HG02759 (cell line): Measurements from ENCODE around the gene RALGDS.
"Not testable (repeated sequence)": the region's sequence is repeated elsewhere in the genome, so short reads cannot be mapped to it uniquely, and the experiment has no call there.

Experiments used
- ATAC-seq: cut with Tn5 transposase; IDR thresholded peaks from one replicate; pipeline ENCODE4 v1.9.1; 2021; ENCODE audit warnings: mild to moderate bottlenecking, moderate library complexity; ENCODE audit not compliant: unreplicated experiment

RALGDS gene

GRCh38 chr9:133121198-133121914 lies at the start of gene RALGDS:
Gene RALGDS, minus strand, starts transcription at chr9:133121240. Its CDS starts 86 bp downstream, at chr9:133121154.
- peak; percentile 63 for ATAC-seq

DNA sequence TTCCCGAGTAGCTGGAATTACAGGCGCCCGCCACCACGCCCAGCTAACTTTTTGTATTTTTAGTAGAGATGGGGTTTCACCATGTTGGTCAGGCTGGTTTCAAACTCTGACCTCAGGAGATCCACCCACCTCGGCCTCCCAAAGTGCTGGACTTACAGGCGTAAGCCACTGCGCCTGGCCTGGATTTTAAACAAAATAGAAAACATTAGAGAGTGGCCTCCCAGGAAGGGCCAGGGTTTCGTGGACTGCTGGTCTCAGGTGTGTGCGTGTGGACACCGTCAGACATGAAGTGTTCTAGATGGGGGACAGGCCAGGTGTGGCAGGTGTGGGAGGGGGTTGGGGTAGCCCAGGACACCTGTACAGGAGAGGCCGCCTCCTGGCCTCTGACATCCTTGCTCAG lies 49.7 kb upstream of the RALGDS start:
- no peak for ATAC-seq

DNA sequence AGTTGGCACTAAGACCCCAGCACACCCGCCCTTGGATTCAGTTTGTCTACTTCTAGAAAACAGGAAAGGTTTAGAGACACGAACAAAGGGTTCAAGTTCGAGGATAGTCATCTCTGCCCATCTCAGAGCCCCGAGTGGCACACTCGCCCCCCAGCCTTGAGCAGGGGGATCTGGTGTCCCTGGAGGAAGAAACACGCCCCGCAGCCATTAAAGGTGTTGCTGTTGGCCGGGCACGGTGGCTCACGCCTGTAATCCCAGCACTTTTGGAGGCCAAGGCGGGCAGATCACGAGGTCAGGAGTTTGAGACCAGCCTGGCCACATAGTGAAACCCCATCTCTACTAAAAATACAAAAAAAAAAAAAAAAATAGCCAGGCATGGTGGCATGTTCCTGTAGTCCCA lies 48.6 kb upstream of the RALGDS start:
- not testable (repeated sequence) for ATAC-seq

DNA sequence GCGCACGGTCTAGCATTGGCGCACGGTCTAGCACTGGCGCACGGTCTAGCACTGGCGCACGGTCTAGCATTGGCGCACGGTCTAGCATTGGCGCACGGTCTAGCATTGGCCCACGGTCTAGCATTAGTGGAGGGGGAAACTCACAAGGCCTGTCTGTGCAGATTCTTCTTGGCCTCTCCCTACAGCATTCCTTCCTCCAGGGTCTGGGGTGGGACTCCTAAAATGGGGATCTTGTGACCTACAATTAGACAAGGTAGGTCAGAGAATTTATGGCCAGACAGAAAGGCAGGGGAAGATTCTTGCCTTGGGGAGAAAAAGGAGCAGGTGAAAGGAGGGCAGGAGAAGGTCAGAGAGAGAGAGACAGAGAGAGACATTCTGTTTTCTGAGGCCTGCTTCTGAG lies 48.1 kb upstream of the RALGDS start:
- no peak for ATAC-seq

DNA sequence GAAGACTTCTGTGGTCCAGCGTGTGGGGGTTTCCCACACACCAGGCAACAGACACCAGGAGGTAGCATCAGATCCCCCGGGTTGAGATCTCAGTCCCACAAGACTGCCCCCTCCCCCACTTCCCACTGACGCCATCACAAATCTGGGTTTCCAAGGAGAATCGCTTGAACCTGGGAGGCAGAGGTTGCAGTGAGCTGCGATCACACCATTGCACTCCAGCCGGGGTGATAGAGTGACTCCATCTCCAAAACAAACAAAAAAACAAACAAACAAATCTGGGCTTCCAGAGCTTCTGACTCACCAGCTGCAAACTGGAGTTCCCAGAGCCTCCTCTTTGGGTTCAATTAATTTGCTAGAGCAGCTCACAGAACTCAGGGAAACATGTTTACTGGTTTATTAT lies 47.4 kb upstream of the RALGDS start:
- no peak for ATAC-seq

DNA sequence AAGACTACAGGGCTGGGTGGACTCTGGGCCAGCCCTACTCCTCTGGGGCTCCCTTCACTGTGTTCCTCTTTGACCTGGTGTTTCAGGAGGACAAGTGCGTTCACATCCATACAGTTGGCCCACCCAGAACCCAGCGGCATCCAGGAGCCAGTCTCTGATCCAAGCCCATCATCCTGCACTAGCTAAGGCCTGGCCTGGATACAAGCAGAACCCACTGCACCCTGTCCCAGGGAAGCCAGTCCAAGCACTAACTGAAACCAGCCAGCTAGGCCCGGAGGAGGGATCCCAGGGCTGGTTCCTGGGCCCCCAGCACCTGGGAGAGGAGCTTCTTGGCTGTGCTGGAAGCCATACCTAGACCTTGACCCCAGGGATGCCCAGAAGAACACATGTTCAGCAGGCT lies 46.7 kb upstream of the RALGDS start:
- ATAC-seq, result no peak

GRCh38 chr9:133167096-133167730 lies 46.2 kb upstream of the RALGDS start:
- ATAC-seq, result no peak

GRCh38 chr9:133166392-133166791 lies 45.4 kb upstream of the RALGDS start:
- ATAC-seq, result no peak

GRCh38 chr9:133165452-133165730 lies 44.4 kb upstream of the RALGDS start:
- ATAC-seq, result no peak

- ATAC-seq, result no peak
Measured at GRCh38 chr9:133164191-133164590, 43.2 kb upstream of the RALGDS start.

- peak; percentile 52 for ATAC-seq
Measured at GRCh38 chr9:133163504-133164172, 42.6 kb upstream of the RALGDS start, which contains the start of gene GBGT1. Gene GBGT1, minus strand, starts transcription at chr9:133163914. Its CDS starts 1,502 bp downstream, at chr9:133162412.

- no peak for ATAC-seq
Measured at GRCh38 chr9:133162861-133163503, 41.9 kb upstream of the RALGDS start.

DNA sequence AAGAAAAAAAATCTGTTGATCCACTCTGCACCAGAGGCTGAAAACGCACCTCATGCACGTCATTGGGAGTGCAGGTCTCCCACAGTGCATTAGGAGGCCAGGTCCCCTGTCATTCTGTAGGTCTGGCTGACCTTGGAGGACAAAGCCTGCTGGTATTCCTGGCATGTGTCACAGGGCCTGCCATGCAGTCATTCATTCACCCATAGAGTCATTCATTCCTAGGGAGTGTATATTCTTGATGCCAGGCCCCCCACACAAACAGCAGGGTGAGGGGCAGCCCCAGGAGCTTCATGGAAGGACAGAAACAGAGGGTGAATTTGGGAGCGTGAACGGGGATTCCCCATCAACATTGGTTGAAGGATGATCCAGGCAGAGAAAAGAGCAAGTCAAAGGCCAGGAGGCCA lies 40.5 kb upstream of the RALGDS start:
- no peak for ATAC-seq

GRCh38 chr9:133160742-133161546 lies 39.9 kb upstream of the RALGDS start:
- no peak for ATAC-seq

GRCh38 chr9:133158695-133159094 lies 37.7 kb upstream of the RALGDS start:
- no peak for ATAC-seq

- ATAC-seq, result no peak
Measured at GRCh38 chr9:133155156-133155555, 34.1 kb upstream of the RALGDS start.

GRCh38 chr9:133154097-133154989 lies 33.3 kb upstream of the RALGDS start:
- no peak for ATAC-seq

DNA sequence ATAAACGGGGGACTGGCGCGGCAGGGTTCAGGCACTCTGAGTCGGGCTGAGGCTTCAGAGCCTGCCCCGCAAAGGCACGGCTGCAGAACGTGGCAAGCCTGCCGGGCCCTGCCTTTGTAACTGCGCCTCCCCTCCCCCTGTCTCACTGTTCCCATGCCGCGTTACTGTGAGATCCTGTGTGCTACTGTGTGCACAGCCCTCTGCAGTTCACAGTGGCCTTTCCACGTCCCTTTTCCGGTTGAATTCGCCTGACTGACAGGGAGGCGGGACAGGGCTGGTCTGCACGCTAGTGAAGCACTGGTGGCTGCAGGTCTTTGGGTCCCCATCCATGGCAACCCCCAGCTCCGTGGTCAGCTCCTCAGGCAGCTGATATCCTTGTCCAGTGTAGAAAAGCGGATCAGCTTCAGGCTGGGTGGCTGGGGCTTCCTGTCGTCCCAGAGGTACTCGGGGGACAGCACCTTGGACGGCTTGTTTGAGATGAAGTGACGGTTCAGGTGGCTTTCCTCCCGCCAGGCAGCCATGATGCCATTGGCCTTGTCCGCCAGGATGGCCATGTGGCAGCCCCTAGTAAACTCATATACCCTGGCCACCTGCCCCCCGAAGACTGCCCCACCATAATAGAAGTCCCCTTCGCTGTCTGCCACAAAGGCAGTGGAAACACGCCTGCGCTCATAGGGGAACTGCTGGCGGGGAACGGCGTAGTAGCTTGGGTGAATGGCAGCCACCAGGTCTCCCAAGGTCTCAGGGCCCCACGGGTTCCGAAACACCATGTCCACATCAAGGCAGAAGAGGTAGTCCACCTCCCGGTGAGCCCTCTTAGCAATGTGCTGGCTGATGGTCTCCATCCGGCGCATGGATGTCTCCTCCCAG lies 32.4 kb upstream of the RALGDS start:
- no peak for ATAC-seq
